Measurements from ENCODE around the gene GRB2. TPM values are rescaled to one million over a fixed set of nuclear protein-coding genes. Genes with fewer than 3 reads are reported as not detected.

GRB2 gene
- total RNA-seq, 1 donor from 2014 or later = 59.1 TPM

DNA sequence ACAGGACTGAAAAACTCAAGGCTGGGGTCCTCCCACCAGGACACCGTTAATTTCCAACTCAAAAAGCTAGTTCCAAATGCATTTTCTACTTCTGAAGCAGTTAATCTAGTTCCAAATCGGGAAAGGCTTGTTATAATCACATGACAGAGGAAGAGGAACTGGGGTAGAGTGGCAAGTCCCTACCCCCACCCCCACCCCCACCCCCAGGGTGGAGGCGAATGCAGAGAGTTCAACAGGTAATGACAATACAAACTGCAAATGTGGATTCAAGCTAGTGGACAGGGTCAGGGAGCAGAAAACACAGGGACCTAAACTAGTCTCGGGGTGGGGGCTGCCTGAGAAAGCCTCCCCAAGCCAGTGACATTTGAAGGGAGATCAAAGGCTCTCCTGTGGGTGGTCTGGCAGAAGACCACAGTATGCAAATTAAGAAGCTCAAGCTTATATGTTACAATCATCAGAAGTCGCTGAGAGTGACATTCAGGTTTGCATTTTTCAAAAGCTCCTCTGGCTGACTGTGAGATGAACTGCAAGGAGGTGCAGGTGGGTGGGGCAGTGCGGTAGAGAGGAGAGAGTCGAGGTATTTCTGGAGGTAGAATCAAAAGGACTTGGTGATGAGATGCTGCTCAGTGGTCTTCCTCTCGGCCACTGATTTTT, 59.8 kb downstream of the GRB2 start:
- H3K36me3 Mint-ChIP-seq (ENCODE audit: unreplicated experiment) = no peaks in the 10 kb centered on the region
- H3K9me3 Mint-ChIP-seq (ENCODE audit: unreplicated experiment) = no peaks in the 10 kb centered on the region
- H3K4me3 Mint-ChIP-seq (ENCODE audit: unreplicated experiment) = no peak overlapping the region
- H3K27me3 Mint-ChIP-seq (ENCODE audit: unreplicated experiment) = no peaks in the 10 kb centered on the region
- peaks cover 27% of the 10 kb centered on the region for H3K4me1 Mint-ChIP-seq (ENCODE audit: unreplicated experiment)
- no peak for DNase-seq (ENCODE audit: extremely low spot score, unreplicated experiment)
- H3K27ac Mint-ChIP-seq (ENCODE audit: unreplicated experiment) = no peak overlapping the region
- TF ChIP-seq, protein P1, sequence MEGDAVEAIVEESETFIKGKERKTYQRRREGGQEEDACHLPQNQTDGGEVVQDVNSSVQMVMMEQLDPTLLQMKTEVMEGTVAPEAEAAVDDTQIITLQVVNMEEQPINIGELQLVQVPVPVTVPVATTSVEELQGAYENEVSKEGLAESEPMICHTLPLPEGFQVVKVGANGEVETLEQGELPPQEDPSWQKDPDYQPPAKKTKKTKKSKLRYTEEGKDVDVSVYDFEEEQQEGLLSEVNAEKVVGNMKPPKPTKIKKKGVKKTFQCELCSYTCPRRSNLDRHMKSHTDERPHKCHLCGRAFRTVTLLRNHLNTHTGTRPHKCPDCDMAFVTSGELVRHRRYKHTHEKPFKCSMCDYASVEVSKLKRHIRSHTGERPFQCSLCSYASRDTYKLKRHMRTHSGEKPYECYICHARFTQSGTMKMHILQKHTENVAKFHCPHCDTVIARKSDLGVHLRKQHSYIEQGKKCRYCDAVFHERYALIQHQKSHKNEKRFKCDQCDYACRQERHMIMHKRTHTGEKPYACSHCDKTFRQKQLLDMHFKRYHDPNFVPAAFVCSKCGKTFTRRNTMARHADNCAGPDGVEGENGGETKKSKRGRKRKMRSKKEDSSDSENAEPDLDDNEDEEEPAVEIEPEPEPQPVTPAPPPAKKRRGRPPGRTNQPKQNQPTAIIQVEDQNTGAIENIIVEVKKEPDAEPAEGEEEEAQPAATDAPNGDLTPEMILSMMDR (IDR thresholded peaks at IDR 0.05) = no peak

DNA sequence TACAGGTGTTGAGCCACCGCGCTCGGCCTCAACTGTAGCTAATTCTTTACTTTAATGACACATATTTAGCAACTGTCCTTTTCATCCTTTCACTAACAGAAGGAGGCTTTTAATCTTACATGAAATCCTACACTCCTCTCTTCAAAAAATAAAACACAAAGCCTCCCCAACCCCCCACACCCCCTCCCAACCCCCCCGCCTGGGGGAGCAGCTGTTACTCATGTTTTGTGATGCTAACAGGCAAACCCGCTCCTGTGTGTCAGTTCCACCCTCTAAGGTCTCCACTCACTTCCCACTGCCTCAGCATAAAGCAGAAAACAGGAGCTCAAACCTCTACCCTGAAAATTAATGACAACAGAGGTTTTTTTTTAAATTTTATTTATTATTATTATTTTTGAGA, 60.8 kb downstream of the GRB2 start:
- DNase-seq (ENCODE audit: extremely low spot score, unreplicated experiment) = no peak
- no peaks in the 10 kb centered on the region for H3K9me3 Mint-ChIP-seq (ENCODE audit: unreplicated experiment)

DNA sequence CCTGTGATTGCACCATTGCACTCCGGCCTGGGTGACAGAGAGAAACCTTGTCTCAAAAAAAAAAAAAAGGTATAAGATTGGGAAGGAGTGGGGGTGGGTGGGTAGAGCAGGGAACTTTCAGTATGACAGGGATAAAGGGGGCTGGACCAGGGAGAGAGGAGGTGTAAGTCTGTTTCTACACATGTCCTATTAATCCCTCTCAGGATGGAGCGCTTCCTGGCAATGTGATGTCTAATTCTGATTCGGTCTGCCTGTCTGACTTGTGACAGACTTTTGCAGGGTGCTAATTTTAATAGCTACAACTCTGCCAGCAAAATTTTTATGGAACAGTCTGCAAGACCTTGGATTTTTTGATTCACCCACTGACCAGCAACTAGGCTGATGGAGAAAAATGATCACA, 62.5 kb downstream of the GRB2 start:
- Mint-ChIP-seq H3K4me3 (ENCODE audit: unreplicated experiment) (no peak overlapping the region), H3K36me3 (ENCODE audit: unreplicated experiment) (no peaks in the 10 kb centered on the region), H3K27me3 (ENCODE audit: unreplicated experiment) (no peaks in the 10 kb centered on the region), H3K9me3 (ENCODE audit: unreplicated experiment) (no peaks in the 10 kb centered on the region), H3K4me1 (ENCODE audit: unreplicated experiment) (peaks cover 28% of the 10 kb centered on the region), H3K27ac (ENCODE audit: unreplicated experiment) (no peak overlapping the region)
- no peak for DNase-seq (ENCODE audit: extremely low spot score, unreplicated experiment)
- TF ChIP-seq, protein P1 (IDR thresholded peaks at IDR 0.05) = no peak

More for the DNA sequence above, 60.8 kb downstream of the GRB2 start:
- H3K27ac Mint-ChIP-seq (ENCODE audit: unreplicated experiment) = no peak overlapping the region
- H3K4me3 Mint-ChIP-seq (ENCODE audit: unreplicated experiment) = no peak overlapping the region
- peaks cover 25% of the 10 kb centered on the region for H3K4me1 Mint-ChIP-seq (ENCODE audit: unreplicated experiment)
- H3K36me3 Mint-ChIP-seq (ENCODE audit: unreplicated experiment) = no peaks in the 10 kb centered on the region
- H3K27me3 Mint-ChIP-seq (ENCODE audit: unreplicated experiment) = no peaks in the 10 kb centered on the region
- TF ChIP-seq, protein P1 (IDR thresholded peaks at IDR 0.05) = no peak

DNA sequence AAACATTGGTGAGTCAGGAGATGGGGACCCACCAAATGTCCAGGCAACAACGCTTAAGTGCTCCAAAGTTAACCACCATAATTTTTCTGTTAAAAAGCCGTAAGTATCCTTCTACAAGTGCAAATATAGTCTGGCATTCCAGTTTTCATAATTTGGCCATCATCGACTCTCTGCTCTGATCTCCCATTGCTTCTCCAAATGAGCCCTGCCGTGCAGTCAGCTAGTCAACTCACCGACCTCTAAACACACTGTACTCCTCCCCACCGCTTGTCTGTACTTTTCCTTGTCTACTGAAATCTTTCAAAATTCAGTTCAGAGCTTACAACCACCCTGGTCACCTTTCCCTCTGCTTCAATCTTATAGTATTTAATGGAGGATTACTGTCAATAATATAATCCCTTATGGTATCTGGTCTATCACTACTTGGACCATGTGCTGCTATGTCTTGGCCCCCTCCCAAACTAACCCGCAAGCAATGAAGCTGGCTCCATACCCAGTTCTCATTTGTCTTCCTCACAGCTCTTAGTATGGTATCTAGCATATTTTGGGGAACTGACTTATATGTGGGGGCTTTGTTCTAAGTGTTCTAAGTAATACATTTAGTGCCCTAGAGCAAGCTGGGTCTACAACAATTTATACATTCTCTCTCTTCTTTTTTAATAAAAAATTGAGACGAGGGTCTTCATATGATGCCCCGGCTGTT, 63.5 kb downstream of the GRB2 start:
- Mint-ChIP-seq H3K27ac (ENCODE audit: unreplicated experiment) (no peak overlapping the region), H3K4me3 (ENCODE audit: unreplicated experiment) (no peak overlapping the region), H3K36me3 (ENCODE audit: unreplicated experiment) (no peaks in the 10 kb centered on the region), H3K9me3 (ENCODE audit: unreplicated experiment) (no peaks in the 10 kb centered on the region), H3K4me1 (ENCODE audit: unreplicated experiment) (peaks cover 20% of the 10 kb centered on the region), H3K27me3 (ENCODE audit: unreplicated experiment) (no peaks in the 10 kb centered on the region)
- no peak for DNase-seq (ENCODE audit: extremely low spot score, unreplicated experiment)
- TF ChIP-seq, protein P1 (IDR thresholded peaks at IDR 0.05) = no peak

DNA sequence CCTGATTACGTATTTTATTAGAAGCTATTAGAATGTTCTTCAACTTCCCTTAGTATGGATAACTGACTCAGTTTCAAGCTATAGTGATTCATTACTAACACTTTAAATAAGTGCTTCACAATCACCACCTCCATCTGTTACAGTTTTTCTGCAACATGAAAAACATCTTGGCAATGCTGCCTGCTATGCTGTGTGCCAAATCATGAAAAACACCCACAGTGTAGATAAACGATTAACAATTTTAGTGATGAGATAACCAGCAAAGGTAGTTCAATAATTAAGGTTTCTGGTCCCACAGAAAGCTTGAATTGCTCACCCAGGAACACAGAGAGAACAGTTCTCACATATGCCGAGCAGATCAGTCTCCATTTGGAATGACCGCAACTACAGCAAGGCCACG, 64.8 kb downstream of the GRB2 start:
- Mint-ChIP-seq H3K36me3 (ENCODE audit: unreplicated experiment) (no peaks in the 10 kb centered on the region), H3K27me3 (ENCODE audit: unreplicated experiment) (no peaks in the 10 kb centered on the region), H3K9me3 (ENCODE audit: unreplicated experiment) (no peaks in the 10 kb centered on the region), H3K4me3 (ENCODE audit: unreplicated experiment) (no peak overlapping the region), H3K27ac (ENCODE audit: unreplicated experiment) (no peak overlapping the region), H3K4me1 (ENCODE audit: unreplicated experiment) (peaks cover 16% of the 10 kb centered on the region)
- TF ChIP-seq, protein P1 (IDR thresholded peaks at IDR 0.05) = no peak
- DNase-seq (ENCODE audit: extremely low spot score, unreplicated experiment) = no peak

Measured in osteocyte (in vitro differentiated cells).